NCI-H2196 treated with DMSO at 0.1 percent for 48 hours (cell line): ENCODE data around the gene SH3BP1.
"Not testable (repeated sequence)": the region's sequence is repeated elsewhere in the genome, so short reads cannot be mapped to it uniquely, and the experiment has no call there.

Experiments used
- DNase-seq: peaks from one replicate; lab custom pipeline; 2025; ENCODE audit not compliant: unreplicated experiment; lab: John Stamatoyannopoulos, UW

The SH3BP1 gene

GRCh38 chr22:37675930-37676735, 36.7 kb downstream of the SH3BP1 start:
- no peak for DNase-seq

GRCh38 chr22:37676736-37677492, 37.4 kb downstream of the SH3BP1 start:
- DNase-seq = peak; percentile 64

GRCh38 chr22:37677493-37677974, 38.1 kb downstream of the SH3BP1 start:
- no peak for DNase-seq

- no peak for DNase-seq
Measured at GRCh38 chr22:37678372-37678771, 38.9 kb downstream of the SH3BP1 start.

- no peak for DNase-seq
Measured at GRCh38 chr22:37679670-37680069, 40.2 kb downstream of the SH3BP1 start.

GRCh38 chr22:37680191-37680851, 40.9 kb downstream of the SH3BP1 start:
- no peak for DNase-seq

- DNase-seq = no peak
Measured at GRCh38 chr22:37681001-37681424, 41.5 kb downstream of the SH3BP1 start.

- peak; percentile 12 for DNase-seq
Measured at GRCh38 chr22:37681556-37682049, 42.1 kb downstream of the SH3BP1 start.

GRCh38 chr22:37684803-37685615, 45.5 kb downstream of the SH3BP1 start:
- no peak for DNase-seq

GRCh38 chr22:37686002-37686982, 46.8 kb downstream of the SH3BP1 start, which contains the start of gene NOL12:
Gene NOL12 (plus strand): TSS chr22:37686343. CDS start chr22:37686393, 50 bp downstream.
- peak; percentile 54 for DNase-seq

GRCh38 chr22:37690407-37690806, 50.9 kb downstream of the SH3BP1 start:
- no peak for DNase-seq

- DNase-seq = no peak
Measured at GRCh38 chr22:37690901-37691504, 51.5 kb downstream of the SH3BP1 start.

- DNase-seq = no peak
Measured at GRCh38 chr22:37692627-37693285, 53.3 kb downstream of the SH3BP1 start.

- not testable (repeated sequence) for DNase-seq
Measured at GRCh38 chr22:37694131-37694530, 54.7 kb downstream of the SH3BP1 start.

- not testable (repeated sequence) for DNase-seq
Measured at GRCh38 chr22:37696260-37696656, 56.8 kb downstream of the SH3BP1 start.

- peak; percentile 87 for DNase-seq
Measured at GRCh38 chr22:37696657-37697537, 57.4 kb downstream of the SH3BP1 start, which contains the start of gene TRIOBP. Gene TRIOBP (plus strand): TSS chr22:37697048. CDS start chr22:37701366, 4,318 bp downstream.

- no peak for DNase-seq
Measured at GRCh38 chr22:37697538-37697835, 58.0 kb downstream of the SH3BP1 start.
